ENCODE measurements around the gene STARD10.

Gene STARD10

GRCh38 chr11:72716788-72717435 lies 76.9 kb downstream of the STARD10 start:
- no peak for TF ChIP-seq CTCF (IDR thresholded peaks at IDR 0.05; ENCODE audit: control insufficient read depth, insufficient read depth, low read depth, low read length, missing control alignments)
- no peak for DNase-seq (ENCODE audit: low read depth)
- H3K4me3 ChIP-seq (ENCODE audit: control insufficient read depth, low read depth, low read length) = no peak overlapping the region

DNA sequence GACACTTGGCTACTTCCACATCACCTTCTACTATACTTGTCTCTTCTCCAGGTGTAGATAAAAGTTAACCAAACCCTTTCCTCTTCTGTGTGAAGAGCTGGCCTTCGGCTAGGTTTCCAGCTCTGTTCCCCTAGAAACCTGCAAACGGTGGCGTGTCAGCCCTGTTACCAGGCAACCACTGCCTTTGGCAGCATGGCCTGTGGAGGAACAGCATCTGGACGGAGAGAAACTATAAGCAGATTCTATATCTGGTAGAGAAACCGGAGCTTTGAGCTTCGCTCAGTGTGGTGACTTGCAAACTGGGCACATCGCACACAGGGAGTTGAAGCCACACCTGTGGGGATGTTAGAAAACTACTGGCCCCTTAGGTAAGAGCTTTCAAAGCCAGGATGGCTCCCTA lies 77.6 kb downstream of the STARD10 start:
- DNase-seq (ENCODE audit: low read depth) = no peak
- H3K4me3 ChIP-seq (ENCODE audit: control insufficient read depth, low read depth, low read length) = no peak overlapping the region
- TF ChIP-seq CTCF (IDR thresholded peaks at IDR 0.05; ENCODE audit: control insufficient read depth, insufficient read depth, low read depth, low read length, missing control alignments) = no peak

DNA sequence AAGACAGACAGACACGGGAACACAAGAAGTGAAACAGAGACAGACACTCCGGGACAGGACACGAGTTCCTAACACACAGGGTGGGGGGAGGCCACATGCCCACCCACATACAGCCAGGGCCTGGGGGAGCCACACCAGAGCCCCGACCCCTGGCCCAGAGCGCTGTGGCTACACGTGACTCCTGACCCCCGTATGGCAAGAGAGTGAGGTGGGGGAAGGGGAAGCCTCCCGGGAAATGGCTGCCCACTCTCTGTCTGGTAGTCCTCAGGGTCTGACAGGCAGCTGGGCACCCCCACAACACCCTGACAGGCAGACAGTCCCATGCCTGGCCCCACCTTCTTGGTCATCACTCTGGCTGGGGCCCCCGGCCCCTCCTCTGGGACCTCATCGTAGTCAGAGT lies 81.0 kb downstream of the STARD10 start:
- no peak for TF ChIP-seq CTCF (IDR thresholded peaks at IDR 0.05; ENCODE audit: control insufficient read depth, insufficient read depth, low read depth, low read length, missing control alignments)
- DNase-seq (ENCODE audit: low read depth) = no peak
- no peak overlapping the region for H3K4me3 ChIP-seq (ENCODE audit: control insufficient read depth, low read depth, low read length)

- H3K4me3 ChIP-seq (ENCODE audit: control insufficient read depth, low read depth, low read length) = no peak overlapping the region
- no peak for DNase-seq (ENCODE audit: low read depth)
- no peak for TF ChIP-seq CTCF (IDR thresholded peaks at IDR 0.05; ENCODE audit: control insufficient read depth, insufficient read depth, low read depth, low read length, missing control alignments)
These were observed 81.6 kb downstream of the STARD10 start for GRCh38 chr11:72712168-72712751.

DNA sequence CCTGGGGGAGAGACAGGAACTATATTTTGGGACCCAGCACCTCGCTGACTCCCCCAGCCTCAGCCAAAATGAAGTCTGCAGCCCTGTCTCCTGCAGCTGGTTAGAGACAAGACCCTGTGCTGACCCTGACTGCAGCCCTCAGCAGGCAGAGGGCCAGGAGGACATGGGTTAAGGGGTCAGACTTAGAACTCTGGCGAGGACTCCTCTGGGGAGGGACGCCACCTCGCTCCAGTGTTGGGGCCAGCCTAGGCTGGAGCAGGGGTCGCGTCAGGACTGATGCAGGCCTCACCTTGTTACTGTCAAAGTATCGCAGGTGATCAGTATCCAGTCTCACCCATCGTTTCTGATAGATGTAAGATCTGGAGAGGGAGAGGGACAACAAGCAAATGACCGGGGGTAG lies 82.7 kb downstream of the STARD10 start:
- TF ChIP-seq CTCF (IDR thresholded peaks at IDR 0.05; ENCODE audit: control insufficient read depth, insufficient read depth, low read depth, low read length, missing control alignments) = no peak
- no peak for DNase-seq (ENCODE audit: low read depth)
- H3K4me3 ChIP-seq (ENCODE audit: control insufficient read depth, low read depth, low read length) = no peak overlapping the region

DNA sequence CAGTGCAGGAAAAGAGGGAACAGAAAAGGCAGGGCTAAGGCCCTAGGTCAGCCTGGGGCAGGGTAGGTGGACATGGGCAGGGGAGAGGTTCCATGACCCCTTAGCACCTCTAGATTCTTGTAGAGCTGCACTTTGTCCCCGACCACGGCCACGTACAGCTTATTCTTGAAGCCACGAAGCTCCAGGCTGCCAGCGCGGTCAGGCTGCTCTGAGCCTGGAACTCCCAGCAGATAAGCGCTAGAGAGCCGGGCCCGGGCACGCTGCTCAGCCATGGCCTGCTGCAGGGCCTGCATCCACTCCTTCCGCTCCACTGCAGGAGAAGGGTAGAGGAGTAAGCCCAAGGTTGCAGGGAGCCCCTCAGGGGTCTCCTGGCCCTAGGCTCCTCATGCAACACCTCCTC lies 83.6 kb downstream of the STARD10 start:
- no peak for DNase-seq (ENCODE audit: low read depth)
- no peak overlapping the region for H3K4me3 ChIP-seq (ENCODE audit: control insufficient read depth, low read depth, low read length)
- TF ChIP-seq CTCF (IDR thresholded peaks at IDR 0.05; ENCODE audit: control insufficient read depth, insufficient read depth, low read depth, low read length, missing control alignments) = no peak
